Stomach (tissue), 9 donors: Measurements from ENCODE around the gene NELFB. TPM values are rescaled to one million over a fixed set of nuclear protein-coding genes. Genes with fewer than 3 reads are reported as not detected.

Experiments used
- DNase-seq, 2 donors: peaks; one replicate each; pipeline versions ENCODE4 v3.0.0 to v3.0.0-alpha.2; 2013 to 2019
- H3K27ac ChIP-seq, 5 donors: fragments of 200-600 bp in 4 of 5; sonication (generic) in 4 of 5; one replicate each; pipeline ENCODE4 v1.5.1; 2013 to 2019; ENCODE audit warnings: mild to moderate bottlenecking in 1 of 5, moderate library complexity in 1 of 5
- H3K27me3 ChIP-seq, 3 donors: fragments of 200-600 bp; sonication (generic); one replicate each; pipeline ENCODE4 v1.5.1; 2017 to 2019; ENCODE audit warnings: mixed run types in 1 of 3
- H3K36me3 ChIP-seq, 4 donors: fragments of 200-600 bp; sonication (generic); 1 replicate in 3 of 4; 2 replicates in 1 of 4; pipeline ENCODE4 v1.5.1; 2016 to 2019
- H3K4me1 ChIP-seq, 4 donors: fragments of 200-600 bp; sonication (generic); one replicate each; pipeline ENCODE4 v1.5.1; 2016 to 2019
- H3K4me3 ChIP-seq, 4 donors: fragments of 200-600 bp; sonication (generic) in 3 of 4; one replicate each; pipeline ENCODE4 v1.5.1; 2016 to 2019; ENCODE audit warnings: mild to moderate bottlenecking in 1 of 4
- H3K9me3 ChIP-seq, 4 donors: fragments of 200-600 bp; sonication (generic); one replicate each; pipeline ENCODE4 v1.5.1; 2016 to 2019
- CTCF ChIP-seq, 7 experiments: fragments of 450-650 bp in 4 of 7; fragments of 200-600 bp in 3 of 7; sonication (generic) in 3 of 7; IDR thresholded peaks; one replicate each; pipeline ENCODE4 v1.5.1; 2016 to 2019; ENCODE audit warnings: antibody characterized with exemption in 7 of 7, control low read depth in 2 of 7, mild to moderate bottlenecking in 1 of 7
- EP300 ChIP-seq: sonication (generic); formaldehyde crosslinking; IDR thresholded peaks from one replicate; pipeline ENCODE4 v1.6.1; 2017; ENCODE audit warnings: antibody characterized with exemption
- POLR2A ChIP-seq, 4 donors: fragments of 450-650 bp; IDR thresholded peaks; one replicate each; pipeline ENCODE4 v1.6.1; 2016; ENCODE audit warnings: antibody characterized with exemption in 4 of 4, control low read depth in 2 of 4, mild to moderate bottlenecking in 1 of 4, moderate library complexity in 1 of 4
- POLR2AphosphoS5 ChIP-seq, 3 donors: sonication (generic); formaldehyde crosslinking; IDR thresholded peaks; one replicate each; pipeline ENCODE4 v1.6.1; 2016; ENCODE audit warnings: antibody characterized with exemption in 3 of 3
- WGBS, 5 donors: extraction: QIAGEN DNeasy Blood & Tissue Kit in 3 of 5; methylation state at CpG; one replicate each; pipeline versions ENCODE4 v1.1.5 to v1.1.7; 2013 to 2018; 5-methylcytosine and 5-hydroxymethylcytosine counted together
- intact Hi-C: fragments of 100-400 bp; cut with DNase I; formaldehyde crosslinking; loops from one replicate; pipeline ENCODE4 v1.15.1; 2023; ENCODE audit warnings: low total_unique reads
- polyA plus RNA-seq, 3 donors: library from polyadenylated mRNA; stranded (reverse); fragments of 200-250 nt; gene quantifications; one replicate each; pipeline ENCODE4 v1.2.3, GENCODE V29; 2013
- total RNA-seq, 5 donors: library from RNA; depleted of rRNA; stranded (reverse); fragments of >200 nt; gene quantifications; one replicate each; pipeline versions ENCODE4 v1.1.0 to v1.2.3, GENCODE V29; 2014 to 2016
- donor health status: healthy with polysubstance abuse.
- donor health status: Bipolar disorder and iron deficiency.
- donor health status: healthy.

Gene NELFB
- total and polyA plus RNA-seq, 8 donors, result 11.2 to 134 (median 36.1) TPM

DNA sequence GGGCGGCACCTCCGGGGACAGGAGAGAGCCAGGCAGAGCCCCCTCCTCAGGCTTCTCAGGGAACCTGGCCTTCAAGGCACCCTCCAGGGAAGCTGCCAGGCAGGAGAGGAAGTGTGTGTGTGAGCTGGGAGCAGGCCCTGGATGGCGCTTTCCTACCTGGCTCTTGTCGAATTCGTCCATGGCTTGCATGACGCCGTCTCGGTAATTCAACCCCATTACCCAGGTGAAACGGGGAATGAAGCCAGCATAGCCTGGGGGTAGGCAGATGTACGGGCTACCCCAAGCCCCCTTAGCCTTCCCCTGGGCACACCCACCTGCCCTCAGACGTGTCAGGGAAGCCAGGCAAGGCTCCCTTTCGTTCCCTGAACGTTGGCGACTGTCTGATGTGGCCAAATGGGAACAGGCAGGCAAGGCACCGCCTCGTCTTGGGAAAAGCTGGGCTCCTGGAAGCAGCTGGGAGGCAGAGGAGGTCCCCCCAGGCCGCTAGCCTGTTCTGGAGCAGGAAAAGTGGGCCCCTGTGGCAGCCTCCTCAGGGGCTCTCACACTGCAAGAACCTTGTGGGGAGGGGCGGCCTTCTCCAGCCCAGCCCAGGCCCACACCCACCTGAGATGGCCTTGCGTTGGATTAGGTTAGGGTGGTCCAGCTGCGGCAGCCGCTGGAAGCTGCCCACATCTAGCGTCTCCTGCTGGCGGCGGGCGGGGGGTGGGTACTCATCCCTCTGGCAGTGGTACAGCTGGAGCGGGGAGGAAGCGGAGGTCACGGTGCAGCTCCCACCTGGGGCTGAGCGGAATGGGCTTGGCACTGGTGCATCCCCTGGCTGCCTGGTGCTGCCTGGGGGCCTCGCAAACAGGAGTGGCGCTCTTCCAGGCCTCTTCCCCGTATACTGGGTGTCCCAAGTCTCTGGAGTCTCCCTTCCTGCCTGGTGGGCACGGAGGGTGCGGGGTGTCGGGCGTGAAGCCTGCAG, 10.4 kb upstream of the NELFB start:
- peaks cover 25 to 35% (median 33%) of the 10 kb centered on the region in 4 donors for H3K4me1 ChIP-seq
- intact Hi-C loops, result no loop called here
- H3K27me3 ChIP-seq, result no peaks in the 10 kb centered on the region
- H3K4me3 ChIP-seq, result no peak overlapping the region
- H3K27ac ChIP-seq, result no peak overlapping the region
- DNase-seq, result peak in 1 of 2 donors; percentile 42
- no peaks in the 10 kb centered on the region for H3K9me3 ChIP-seq
- 57 to 71% (median 66%) methylated on average over 21 to 36 of the region's 36 CpGs for WGBS, 5 donors
- H3K36me3 ChIP-seq, result peaks cover 16 to 22% (median 21%) of the 10 kb centered on the region in 4 donors
- TF ChIP-seq POLR2AphosphoS5 (IDR thresholded peaks at IDR 0.05) (no peak), EP300 (no peak), POLR2A (IDR thresholded peaks at IDR 0.05) (no peak), CTCF (IDR thresholded peaks at IDR 0.05) (no peak)

DNA sequence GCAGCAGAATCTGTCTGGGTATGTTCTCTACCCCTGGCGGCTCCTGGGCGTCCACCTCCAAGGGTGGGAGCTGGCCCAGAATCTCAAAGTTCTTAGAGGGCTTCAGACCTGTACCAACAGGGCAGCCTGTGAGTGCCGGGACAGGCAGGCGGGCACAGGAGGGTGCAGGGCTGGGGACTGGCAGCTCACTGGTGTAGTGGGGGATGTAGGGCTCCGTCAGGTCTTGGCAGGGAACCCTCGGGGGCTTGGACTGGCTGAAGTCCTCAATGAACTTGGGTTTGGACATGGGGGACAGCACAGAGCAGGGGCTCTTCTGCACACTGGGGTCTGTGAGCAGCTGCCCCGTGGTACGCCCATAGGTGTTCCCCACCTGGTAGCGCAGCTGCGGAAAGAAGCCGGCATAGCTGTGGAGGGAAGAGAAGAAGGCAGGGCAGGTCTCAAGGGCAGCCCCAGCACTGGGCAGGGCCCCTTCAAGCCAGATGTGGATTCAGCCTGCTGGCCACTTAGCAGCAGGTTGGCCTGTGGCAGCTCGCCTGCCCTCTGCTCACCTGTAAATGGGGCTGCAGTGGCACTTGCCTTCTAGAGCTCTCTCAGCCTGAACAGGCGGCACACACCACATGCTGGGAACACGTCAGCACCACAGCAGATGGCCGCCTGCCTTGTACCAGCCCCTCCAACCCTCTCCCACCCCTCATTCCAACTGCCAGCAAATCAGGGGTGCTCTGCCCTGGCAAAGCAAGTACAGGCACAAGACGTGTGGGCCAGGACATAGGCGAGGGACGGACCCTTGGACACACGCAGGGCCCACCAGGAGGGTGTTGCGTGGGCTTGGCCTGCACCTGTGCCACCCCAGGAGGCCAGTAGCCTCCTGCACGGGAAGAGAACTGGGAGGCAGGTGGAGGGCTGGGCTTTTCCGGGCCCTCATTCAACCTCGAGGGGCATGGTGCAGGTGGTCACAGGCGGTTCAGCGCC, 9.4 kb upstream of the NELFB start:
- Histone ChIP-seq H3K36me3 (peaks cover 16 to 22% (median 21%) of the 10 kb centered on the region in 4 donors), H3K4me1 (peaks cover 20 to 28% (median 27%) of the 10 kb centered on the region in 4 donors), H3K9me3 (no peaks in the 10 kb centered on the region), H3K27ac (no peak overlapping the region), H3K4me3 (no peak overlapping the region), H3K27me3 (no peaks in the 10 kb centered on the region)
- intact Hi-C loops, result no loop called here
- 85 to 92% (median 89%) methylated on average over 20 to 25 of the region's 25 CpGs for WGBS, 5 donors
- no peak for DNase-seq
- TF ChIP-seq CTCF (IDR thresholded peaks at IDR 0.05), result no peak
- no peak for TF ChIP-seq EP300
- TF ChIP-seq POLR2A (IDR thresholded peaks at IDR 0.05), result no peak
- TF ChIP-seq POLR2AphosphoS5 (IDR thresholded peaks at IDR 0.05), result no peak

DNA sequence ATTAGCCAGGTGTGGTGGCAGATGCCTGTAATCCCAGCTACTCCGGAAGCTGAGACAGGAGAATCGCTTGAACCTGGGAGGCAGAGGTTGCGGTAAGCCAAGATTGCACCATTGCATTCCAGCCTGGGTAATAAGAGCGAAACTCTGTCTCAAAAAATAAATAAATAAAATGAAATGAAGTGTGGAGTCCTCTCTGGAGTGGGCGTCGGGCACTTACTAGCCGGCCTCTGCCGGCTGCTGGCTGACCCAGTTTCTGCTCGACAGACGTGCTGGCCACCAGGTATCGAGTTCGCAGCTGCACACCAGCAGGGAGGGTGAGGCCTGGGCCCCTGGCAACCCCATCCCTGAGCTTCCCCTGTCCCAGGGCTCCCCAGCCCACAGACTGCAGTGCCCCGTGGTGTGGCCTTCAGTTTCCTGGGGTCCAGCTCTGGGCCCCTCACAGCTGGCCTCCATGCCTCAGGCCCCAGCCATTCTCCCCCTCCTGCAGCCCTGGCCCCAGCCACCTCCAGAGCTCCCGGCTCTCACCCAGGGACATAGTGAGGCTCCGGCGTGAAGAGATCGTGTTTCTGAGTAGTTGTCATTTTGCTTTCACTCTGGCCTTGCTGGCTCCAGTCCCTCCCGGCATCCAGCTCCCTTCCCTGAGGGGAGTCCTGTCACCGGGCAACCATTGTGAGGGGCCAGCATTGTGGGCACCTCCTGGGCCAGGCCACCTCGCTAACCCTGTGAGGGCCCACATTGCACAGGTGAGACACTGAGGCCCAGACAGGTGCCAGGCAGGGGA, 7.8 kb upstream of the NELFB start:
- no peak overlapping the region for H3K4me3 ChIP-seq
- peaks cover 14 to 17% (median 16%) of the 10 kb centered on the region in 4 donors for H3K36me3 ChIP-seq
- WGBS, 5 donors, result 74 to 86% (median 81%) methylated on average over 18 to 20 of the region's 20 CpGs
- intact Hi-C loops, result no loop called here
- peaks cover 15 to 25% (median 20%) of the 10 kb centered on the region in 4 donors for H3K4me1 ChIP-seq
- no peak overlapping the region for H3K27ac ChIP-seq
- no peaks in the 10 kb centered on the region for H3K27me3 ChIP-seq
- no peak for DNase-seq
- TF ChIP-seq POLR2AphosphoS5 (IDR thresholded peaks at IDR 0.05), result no peak
- no peak for TF ChIP-seq POLR2A (IDR thresholded peaks at IDR 0.05)
- no peak for TF ChIP-seq CTCF (IDR thresholded peaks at IDR 0.05)
- TF ChIP-seq EP300, result no peak
- H3K9me3 ChIP-seq, result no peaks in the 10 kb centered on the region

- no peak for DNase-seq
- Histone ChIP-seq H3K27me3 (no peaks in the 10 kb centered on the region), H3K4me3 (no peak overlapping the region), H3K36me3 (peaks cover 8 to 12% (median 10%) of the 10 kb centered on the region in 4 donors), H3K9me3 (no peaks in the 10 kb centered on the region), H3K27ac (no peak overlapping the region), H3K4me1 (peaks cover 9 to 25% (median 20%) of the 10 kb centered on the region in 4 donors)
- intact Hi-C loops, result no loop called here
- TF ChIP-seq POLR2AphosphoS5 (IDR thresholded peaks at IDR 0.05) (no peak), POLR2A (IDR thresholded peaks at IDR 0.05) (no peak), EP300 (no peak), CTCF (IDR thresholded peaks at IDR 0.05) (no peak)
- 66 to 84% (median 82%) methylated on average over 6 of the region's 6 CpGs for WGBS, 5 donors
Measured at GRCh38 chr9:137247916-137248175, 7.3 kb upstream of the NELFB start.
